ENCODE data around the gene SLC2A14.
"Not testable (repeated sequence)": the region's sequence is repeated elsewhere in the genome, so short reads cannot be mapped to it uniquely, and the experiment has no call there.

The SLC2A14 gene

DNA sequence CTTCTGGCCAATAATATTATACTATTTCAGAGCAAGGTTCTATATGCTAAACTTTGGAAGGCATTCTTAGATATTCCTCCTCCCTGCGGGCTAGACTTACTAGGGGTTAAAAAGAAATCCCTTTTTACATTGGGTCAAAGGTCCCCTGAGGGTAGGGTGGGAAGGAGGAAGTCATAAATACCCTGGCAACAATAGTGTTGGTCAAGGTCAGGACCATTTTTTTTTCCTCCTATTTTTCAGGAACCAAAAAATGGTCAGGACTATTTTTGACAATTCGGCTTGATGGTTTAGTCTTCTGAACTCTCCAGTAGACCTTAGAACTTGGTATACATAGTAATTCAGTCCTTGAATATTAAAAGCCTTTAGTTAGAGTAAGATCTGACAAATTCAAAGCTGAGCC lies 88.0 kb downstream of the SLC2A14 start:
- TF ChIP-seq, protein P1, sequence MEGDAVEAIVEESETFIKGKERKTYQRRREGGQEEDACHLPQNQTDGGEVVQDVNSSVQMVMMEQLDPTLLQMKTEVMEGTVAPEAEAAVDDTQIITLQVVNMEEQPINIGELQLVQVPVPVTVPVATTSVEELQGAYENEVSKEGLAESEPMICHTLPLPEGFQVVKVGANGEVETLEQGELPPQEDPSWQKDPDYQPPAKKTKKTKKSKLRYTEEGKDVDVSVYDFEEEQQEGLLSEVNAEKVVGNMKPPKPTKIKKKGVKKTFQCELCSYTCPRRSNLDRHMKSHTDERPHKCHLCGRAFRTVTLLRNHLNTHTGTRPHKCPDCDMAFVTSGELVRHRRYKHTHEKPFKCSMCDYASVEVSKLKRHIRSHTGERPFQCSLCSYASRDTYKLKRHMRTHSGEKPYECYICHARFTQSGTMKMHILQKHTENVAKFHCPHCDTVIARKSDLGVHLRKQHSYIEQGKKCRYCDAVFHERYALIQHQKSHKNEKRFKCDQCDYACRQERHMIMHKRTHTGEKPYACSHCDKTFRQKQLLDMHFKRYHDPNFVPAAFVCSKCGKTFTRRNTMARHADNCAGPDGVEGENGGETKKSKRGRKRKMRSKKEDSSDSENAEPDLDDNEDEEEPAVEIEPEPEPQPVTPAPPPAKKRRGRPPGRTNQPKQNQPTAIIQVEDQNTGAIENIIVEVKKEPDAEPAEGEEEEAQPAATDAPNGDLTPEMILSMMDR (IDR thresholded peaks at IDR 0.05; ENCODE audit: insufficient read depth, low read length): no peak
- TF ChIP-seq POLR2AphosphoS5 (IDR thresholded peaks at IDR 0.05; ENCODE audit: low read depth) (no peak), SPI1 (IDR thresholded peaks at IDR 0.05; ENCODE audit: borderline replicate concordance, low read depth) (no peak), GABPA (IDR thresholded peaks at IDR 0.05; ENCODE audit: low read depth) (no peak)
- TF ChIP-seq, protein P2, sequence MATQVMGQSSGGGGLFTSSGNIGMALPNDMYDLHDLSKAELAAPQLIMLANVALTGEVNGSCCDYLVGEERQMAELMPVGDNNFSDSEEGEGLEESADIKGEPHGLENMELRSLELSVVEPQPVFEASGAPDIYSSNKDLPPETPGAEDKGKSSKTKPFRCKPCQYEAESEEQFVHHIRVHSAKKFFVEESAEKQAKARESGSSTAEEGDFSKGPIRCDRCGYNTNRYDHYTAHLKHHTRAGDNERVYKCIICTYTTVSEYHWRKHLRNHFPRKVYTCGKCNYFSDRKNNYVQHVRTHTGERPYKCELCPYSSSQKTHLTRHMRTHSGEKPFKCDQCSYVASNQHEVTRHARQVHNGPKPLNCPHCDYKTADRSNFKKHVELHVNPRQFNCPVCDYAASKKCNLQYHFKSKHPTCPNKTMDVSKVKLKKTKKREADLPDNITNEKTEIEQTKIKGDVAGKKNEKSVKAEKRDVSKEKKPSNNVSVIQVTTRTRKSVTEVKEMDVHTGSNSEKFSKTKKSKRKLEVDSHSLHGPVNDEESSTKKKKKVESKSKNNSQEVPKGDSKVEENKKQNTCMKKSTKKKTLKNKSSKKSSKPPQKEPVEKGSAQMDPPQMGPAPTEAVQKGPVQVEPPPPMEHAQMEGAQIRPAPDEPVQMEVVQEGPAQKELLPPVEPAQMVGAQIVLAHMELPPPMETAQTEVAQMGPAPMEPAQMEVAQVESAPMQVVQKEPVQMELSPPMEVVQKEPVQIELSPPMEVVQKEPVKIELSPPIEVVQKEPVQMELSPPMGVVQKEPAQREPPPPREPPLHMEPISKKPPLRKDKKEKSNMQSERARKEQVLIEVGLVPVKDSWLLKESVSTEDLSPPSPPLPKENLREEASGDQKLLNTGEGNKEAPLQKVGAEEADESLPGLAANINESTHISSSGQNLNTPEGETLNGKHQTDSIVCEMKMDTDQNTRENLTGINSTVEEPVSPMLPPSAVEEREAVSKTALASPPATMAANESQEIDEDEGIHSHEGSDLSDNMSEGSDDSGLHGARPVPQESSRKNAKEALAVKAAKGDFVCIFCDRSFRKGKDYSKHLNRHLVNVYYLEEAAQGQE (IDR thresholded peaks at IDR 0.05; ENCODE audit: insufficient replicate concordance, low read depth): no peak
- Histone ChIP-seq H3K27ac (replicated peaks) (no peak overlapping the region), H3K4me3 (replicated peaks; ENCODE audit: insufficient read depth, low read length) (no peak overlapping the region), H3K27me3 (ENCODE audit: insufficient read depth, poor library complexity, severe bottlenecking) (no peaks in the 10 kb centered on the region)
- no peak for DNase-seq (ENCODE audit: low read depth in 1 of 2, low spot score in 1 of 2)

DNA sequence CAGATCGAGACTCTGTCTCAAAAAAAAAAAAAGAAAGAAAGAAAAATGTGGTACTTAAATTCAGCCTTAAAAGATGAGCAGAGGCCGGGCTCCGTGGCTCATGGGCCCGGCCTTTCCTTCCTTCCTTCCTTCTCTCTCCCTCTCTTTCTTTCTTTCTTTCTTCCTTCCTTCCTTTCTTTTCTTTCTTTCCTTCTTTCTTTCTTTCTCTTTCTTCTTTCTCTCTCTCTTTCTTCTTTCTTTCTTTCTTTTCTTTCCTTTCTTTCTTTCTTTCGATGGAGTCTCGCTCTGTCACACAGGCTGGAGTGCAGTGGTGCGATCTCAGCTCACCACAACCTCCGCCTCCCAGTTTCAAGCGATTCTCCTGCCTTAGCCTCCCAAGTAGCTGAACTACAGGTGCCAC lies 89.3 kb downstream of the SLC2A14 start:
- not testable (repeated sequence) for H3K27me3 ChIP-seq (ENCODE audit: insufficient read depth, poor library complexity, severe bottlenecking); DNase-seq (ENCODE audit: low read depth in 1 of 2, low spot score in 1 of 2); H3K27ac ChIP-seq (replicated peaks); H3K4me3 ChIP-seq (replicated peaks; ENCODE audit: insufficient read depth, low read length)

DNA sequence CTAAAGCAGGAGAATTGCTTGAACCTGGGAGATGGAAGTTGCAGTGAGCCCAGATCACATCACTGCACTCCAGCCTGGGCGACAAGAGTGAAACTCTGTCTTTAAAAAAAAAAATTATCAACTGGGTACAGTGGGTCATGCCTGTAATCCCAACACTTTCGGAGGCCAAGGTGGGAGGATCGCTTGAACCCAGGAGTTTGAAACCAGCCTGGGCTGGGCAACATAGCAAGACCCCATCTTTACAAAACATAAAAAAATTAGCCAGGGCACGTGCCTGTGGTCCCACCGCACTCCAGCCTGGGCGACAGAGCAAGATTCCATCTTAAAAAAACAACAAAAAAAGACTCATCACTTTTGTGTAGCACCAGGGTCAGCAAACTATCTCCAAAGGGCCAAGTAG lies 90.7 kb downstream of the SLC2A14 start:
- TF ChIP-seq GABPA (IDR thresholded peaks at IDR 0.05; ENCODE audit: low read depth) (no peak), POLR2AphosphoS5 (IDR thresholded peaks at IDR 0.05; ENCODE audit: low read depth) (no peak), SPI1 (IDR thresholded peaks at IDR 0.05; ENCODE audit: borderline replicate concordance, low read depth) (no peak)
- TF ChIP-seq, protein P2 (IDR thresholded peaks at IDR 0.05; ENCODE audit: insufficient replicate concordance, low read depth): no peak
- TF ChIP-seq, protein P1 (IDR thresholded peaks at IDR 0.05; ENCODE audit: insufficient read depth, low read length): no peak
- Histone ChIP-seq H3K27ac (replicated peaks) (no peak overlapping the region), H3K27me3 (ENCODE audit: insufficient read depth, poor library complexity, severe bottlenecking) (no peaks in the 10 kb centered on the region), H3K4me3 (replicated peaks; ENCODE audit: insufficient read depth, low read length) (no peak overlapping the region)
- DNase-seq (ENCODE audit: low read depth in 1 of 2, low spot score in 1 of 2): no peak

DNA sequence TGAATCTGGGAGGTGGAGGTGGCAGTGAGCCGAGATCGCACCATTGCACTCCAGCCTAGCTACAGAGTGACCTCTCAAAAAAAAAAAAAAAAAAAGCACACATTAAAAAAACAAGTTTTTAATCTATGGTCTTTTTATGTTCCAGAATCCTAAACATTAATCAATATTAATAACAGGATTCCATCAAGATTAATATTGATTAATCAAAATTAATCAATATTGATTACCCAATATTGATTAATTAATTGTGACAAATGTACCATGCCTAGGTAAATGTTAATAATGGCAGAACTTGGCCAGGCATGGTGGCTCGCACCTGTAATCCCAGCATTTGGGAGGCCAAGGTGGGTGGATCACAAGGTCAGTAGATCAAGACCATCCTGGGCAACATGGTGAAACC lies 91.4 kb downstream of the SLC2A14 start:
- Histone ChIP-seq H3K27ac (replicated peaks) (no peak overlapping the region), H3K4me3 (replicated peaks; ENCODE audit: insufficient read depth, low read length) (no peak overlapping the region), H3K27me3 (ENCODE audit: insufficient read depth, poor library complexity, severe bottlenecking) (no peaks in the 10 kb centered on the region)
- no peak for TF ChIP-seq GABPA (IDR thresholded peaks at IDR 0.05; ENCODE audit: low read depth)
- no peak for TF ChIP-seq POLR2AphosphoS5 (IDR thresholded peaks at IDR 0.05; ENCODE audit: low read depth)
- TF ChIP-seq SPI1 (IDR thresholded peaks at IDR 0.05; ENCODE audit: borderline replicate concordance, low read depth): no peak
- TF ChIP-seq, protein P1 (IDR thresholded peaks at IDR 0.05; ENCODE audit: insufficient read depth, low read length): no peak
- TF ChIP-seq, protein P2 (IDR thresholded peaks at IDR 0.05; ENCODE audit: insufficient replicate concordance, low read depth): no peak
- DNase-seq (ENCODE audit: low read depth in 1 of 2, low spot score in 1 of 2): no peak
